ENCODE measurements around the gene BEND5. TPM values are rescaled to one million over a fixed set of nuclear protein-coding genes. Genes with fewer than 3 reads are reported as not detected.

Gene BEND5
- polyA plus RNA-seq, 1 donor: 27.4 TPM

- no peak for DNase-seq
These were observed 50.6 kb downstream of the BEND5 start for GRCh38 chr1:48726139-48726538.

- DNase-seq: no peak
These were observed 51.2 kb downstream of the BEND5 start for GRCh38 chr1:48725341-48726046.

- no peak for DNase-seq
These were observed 55.8 kb downstream of the BEND5 start for GRCh38 chr1:48720929-48721328.

DNA sequence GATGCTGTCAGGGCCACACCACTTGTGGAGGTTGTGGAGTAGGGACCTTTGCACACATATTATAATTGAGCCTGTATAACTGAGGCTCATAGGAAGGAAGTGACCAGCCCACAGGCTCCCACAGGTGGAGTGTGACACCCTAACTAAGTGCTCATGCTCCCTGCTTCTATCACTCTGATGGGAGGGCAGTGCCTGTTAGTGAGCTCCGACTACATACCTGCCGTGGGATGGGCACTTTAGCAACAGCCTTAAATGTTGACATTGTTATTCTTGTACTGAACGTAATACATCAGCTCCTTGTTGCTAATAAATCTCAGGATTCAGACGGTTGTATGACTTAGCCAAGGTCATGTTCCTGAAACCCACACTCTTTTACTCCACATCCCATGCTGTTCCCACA lies 58.0 kb downstream of the BEND5 start:
- DNase-seq: no peak

DNA sequence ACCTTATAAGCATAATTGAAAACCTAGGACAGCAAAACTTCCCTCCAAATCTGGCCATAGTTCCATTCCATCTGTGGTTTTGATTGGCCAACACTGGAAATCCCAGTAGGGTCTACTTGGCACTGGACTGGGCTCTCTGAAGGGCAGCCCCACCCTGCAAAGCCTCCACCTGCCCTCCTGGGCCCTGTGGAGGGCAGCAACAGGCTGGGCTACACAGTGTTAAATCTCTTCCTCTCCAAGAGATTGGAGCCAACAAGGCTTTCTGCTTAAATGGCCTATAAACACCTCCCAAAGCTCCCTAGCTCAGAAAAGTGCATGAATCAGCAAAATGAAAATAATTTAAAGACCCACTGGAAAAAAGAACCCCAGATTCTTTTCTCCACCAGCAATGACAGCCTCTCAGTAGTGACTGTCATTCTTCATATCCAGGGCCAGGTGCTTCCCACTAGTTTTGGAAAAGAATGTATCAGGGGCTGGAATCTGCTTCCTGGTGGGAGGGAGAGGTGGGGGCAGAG lies 58.5 kb downstream of the BEND5 start:
- DNase-seq: no peak

- no peak for DNase-seq
These were observed 59.6 kb downstream of the BEND5 start for GRCh38 chr1:48717082-48717481.

DNA sequence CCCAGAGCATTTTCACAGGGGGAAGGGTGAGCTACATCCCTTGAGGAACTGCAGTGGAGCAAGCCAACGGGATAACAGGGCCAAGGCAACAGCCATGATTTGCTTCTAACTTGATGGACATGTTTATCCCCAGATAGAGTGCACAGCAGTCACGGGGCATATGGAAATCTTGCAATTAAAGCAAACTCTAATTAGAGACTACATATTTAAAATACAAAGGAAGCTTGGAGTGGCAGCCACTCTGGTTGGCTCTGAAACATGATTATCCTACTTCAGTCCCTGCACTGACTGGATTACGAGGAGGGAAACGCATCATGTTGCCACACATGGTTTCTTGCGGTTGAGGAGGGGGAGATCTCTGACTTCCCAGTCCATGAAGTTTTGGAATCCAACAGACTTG lies 60.8 kb downstream of the BEND5 start:
- DNase-seq: no peak

- no peak for DNase-seq
These were observed 65.8 kb downstream of the BEND5 start for GRCh38 chr1:48710915-48711314.

DNA sequence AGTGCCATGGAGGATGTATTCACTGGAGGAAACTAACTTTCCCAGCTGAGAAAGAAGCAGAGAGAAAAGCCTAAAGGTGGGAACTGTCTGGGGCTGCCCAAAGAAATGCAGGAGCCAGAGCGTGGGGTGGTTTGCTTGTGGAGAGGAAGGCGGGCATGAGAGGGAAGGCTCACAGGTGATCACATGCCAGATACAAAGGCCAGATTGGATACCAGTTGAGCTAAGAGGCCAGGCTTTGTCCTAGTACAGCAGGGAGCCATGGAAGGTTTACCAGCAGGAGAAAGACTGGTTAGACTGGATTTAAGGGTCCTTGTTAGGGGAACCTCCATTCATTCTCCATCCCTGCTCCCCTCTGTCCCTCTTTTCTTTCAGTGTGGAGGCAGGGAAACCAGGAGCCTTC lies 66.4 kb downstream of the BEND5 start:
- no peak for DNase-seq

DNA sequence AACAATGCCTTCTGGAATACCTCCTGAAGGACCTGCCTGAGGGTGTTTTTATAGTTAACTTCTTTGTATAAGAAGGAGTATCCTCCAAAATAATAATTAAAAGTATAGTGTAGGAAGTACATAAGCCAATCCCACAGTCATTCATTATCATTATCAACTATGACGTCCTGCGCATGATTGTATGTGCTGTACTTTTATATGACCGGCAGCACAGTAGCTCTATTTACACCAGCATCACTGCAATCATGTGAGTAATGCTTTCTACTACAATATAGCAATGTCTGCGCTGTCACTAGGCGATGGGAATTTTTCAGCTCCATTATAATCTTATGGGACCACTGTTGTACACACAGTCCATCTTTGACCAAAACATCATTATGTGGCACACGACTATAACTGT lies 72.0 kb downstream of the BEND5 start:
- no peak for DNase-seq

DNA sequence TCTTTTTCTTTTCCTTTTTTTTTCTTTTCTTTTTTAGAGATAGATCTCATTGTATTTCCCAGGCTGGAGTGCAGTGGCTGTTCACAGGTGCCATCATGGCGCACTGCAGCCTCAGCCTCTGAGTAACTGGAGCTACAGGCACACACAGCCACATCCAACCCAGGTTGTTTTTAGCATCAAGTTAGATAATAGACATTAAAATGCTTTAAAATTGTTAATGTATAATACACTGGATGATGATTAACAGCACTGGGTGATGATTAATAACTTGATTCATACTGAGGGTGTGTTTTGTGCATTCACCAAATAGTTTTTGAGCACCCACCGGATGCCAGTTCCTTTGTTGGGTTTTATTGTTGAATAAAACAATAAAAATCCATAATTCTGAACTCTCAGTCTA lies 75.2 kb downstream of the BEND5 start:
- no peak for DNase-seq

DNA sequence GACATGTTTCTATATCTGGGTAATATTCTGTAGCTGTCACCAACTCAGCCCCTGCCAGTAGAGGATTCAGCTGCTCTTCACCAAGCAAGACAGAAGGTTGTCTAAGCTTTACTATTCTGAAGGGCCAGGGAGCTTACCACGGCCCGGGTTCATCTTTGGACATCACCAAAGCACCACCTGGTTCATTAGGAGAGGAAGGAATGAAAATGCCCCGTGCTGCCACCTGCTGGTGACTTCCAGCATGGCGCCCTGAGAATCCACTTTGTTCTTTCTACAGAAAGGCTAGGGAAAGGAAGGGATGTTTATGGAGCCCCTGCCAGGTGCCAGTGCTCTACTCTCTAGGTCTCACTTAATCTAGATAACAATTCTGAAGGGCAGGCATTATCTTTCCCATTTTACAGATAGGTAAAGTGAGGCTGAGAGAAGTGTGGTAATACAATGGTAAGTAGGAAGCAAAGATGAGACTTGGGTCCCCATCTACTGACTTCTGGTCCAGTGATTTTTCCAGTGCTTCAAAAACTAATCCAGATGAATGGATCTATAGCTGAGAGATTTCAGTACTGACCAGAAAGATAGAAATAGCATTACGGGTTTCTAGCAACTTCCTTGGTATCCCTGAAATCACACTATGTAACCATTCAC lies 79.5 kb downstream of the BEND5 start:
- peak; percentile 55 for DNase-seq

DNA sequence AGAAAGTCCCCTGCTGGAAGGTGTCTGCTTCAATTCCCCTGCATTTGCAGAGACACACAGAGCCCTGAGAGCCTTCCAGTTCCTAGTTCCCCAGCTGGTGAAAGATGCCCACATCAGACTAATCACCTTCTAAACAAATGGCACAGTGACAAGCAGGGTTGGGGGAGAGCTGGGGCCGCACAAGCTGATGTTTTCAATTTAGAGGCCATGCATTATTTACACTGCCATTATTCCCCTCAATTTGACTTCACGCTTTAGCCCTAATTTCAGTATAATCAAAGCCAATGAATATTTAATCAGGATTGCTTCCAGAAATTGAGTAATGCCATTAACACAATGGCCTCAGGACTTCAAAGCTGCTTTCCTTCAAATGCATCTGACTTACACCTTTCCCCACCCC lies 81.5 kb downstream of the BEND5 start:
- no peak for DNase-seq

GRCh38 chr1:48693674-48694320 lies 82.9 kb downstream of the BEND5 start:
- no peak for DNase-seq

DNA sequence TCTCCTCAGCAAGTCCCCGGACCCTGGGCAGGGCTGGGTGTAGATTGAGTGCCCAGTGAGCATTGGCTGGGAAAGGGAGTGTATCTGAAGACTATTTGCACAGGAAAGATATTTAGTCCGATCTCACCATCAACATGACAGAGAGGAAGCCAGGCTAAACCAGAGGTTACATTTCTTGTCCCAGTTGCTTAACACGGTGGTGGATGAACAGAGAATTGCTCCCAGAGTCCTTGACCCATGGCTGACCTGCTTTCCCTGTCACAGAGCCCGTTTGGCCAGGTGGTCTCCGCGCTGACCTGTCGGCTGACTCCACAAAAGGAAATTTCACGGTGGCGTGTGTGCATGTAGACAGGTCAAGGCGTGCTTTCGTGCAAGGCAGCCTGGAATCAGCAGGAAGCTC lies 83.5 kb downstream of the BEND5 start:
- DNase-seq: no peak

GRCh38 chr1:48692235-48692634 lies 84.5 kb downstream of the BEND5 start:
- DNase-seq: no peak

GRCh38 chr1:48691429-48692001 lies 85.2 kb downstream of the BEND5 start:
- no peak for DNase-seq

GRCh38 chr1:48688102-48688760 lies 88.5 kb downstream of the BEND5 start:
- DNase-seq: no peak

GRCh38 chr1:48687282-48688045 lies 89.2 kb downstream of the BEND5 start:
- peak; percentile 54 for DNase-seq

DNA sequence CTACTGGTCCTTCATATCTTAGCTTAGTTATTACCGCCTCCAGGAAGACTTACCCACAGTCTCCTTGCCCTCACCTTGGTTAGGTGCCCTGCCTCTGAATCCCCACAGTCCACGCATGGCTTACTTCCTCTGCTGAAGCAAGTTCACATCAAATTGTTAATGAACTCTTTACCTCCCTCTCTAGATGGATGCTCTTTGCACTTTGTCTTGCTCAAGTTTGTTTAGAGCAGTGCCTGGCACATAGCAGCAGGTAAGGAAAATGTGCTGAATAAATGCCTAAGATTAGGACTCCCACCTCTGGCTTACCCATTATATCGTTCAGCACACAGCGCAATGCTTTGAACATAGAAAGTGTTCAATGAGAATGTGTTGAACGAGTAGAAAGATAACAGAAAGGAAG lies 90.5 kb downstream of the BEND5 start:
- no peak for DNase-seq

- no peak for DNase-seq
These were observed 92.3 kb downstream of the BEND5 start for GRCh38 chr1:48684381-48684780.

DNA sequence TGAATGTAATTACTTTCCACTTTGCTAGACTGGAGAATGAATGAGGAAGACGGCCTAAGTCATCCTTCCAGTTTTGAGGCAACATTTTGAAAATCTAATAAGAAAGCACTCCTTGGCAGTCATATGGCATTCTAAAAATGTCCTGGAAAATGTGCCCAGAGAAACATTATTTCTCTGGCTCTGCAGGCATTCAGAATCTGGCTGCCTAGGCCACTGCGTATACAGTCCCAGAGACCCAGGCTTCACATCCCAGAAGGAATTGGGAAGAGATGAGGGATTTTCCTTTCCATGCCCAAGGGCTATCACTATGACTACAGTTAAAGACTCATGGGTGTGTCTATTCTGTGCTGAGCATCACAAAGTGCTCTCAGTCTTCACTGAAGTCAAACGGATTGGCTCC lies 92.9 kb downstream of the BEND5 start:
- DNase-seq: no peak

Measured in left kidney (tissue), 2 donors.